Common myeloid progenitor, CD34-positive (primary cell): ENCODE data around the gene SORBS2.

Experiments used
- CTCF ChIA-PET: fragments of 350-600 bp; sonication (Branson Sonifier 250); formaldehyde crosslinking; loops from one replicate; lab custom pipeline; 2021; ENCODE audit warnings: antibody characterized with exemption; lab: Charles Lee
- POLR2A ChIA-PET: fragments of 350-600 bp; sonication (Branson Sonifier 250); formaldehyde crosslinking; loops from one replicate; lab custom pipeline; 2021; ENCODE audit warnings: antibody characterized with exemption; lab: Charles Lee
- DNase-seq, 3 donors: peaks; one replicate each; pipeline versions ENCODE4 v3.0.0 to v3.0.0-alpha.2; 2013
- H3K27ac ChIP-seq, 2 experiments: 1 replicate in 1 of 2; 2 replicates in 1 of 2; pipeline ENCODE4 v1.7.0; 2013; ENCODE audit warnings: inconsistent platforms in 2 of 2, low read length in 2 of 2, mild to moderate bottlenecking in 2 of 2, low read depth in 1 of 2, moderate library complexity in 1 of 2; ENCODE audit not compliant: severe bottlenecking in 2 of 2, insufficient read depth in 1 of 2, poor library complexity in 1 of 2
- H3K27me3 ChIP-seq, 5 experiments: replicated peaks in 2 of 5; 1 replicate in 3 of 5; 2 replicates in 2 of 5; pipeline versions ENCODE4 v1.6.1 to v1.7.0; 2013; ENCODE audit warnings: low read length in 4 of 5, mild to moderate bottlenecking in 2 of 5, moderate library complexity in 2 of 5, inconsistent platforms in 1 of 5; ENCODE audit not compliant: insufficient read depth in 5 of 5, control insufficient read depth in 4 of 5
- H3K36me3 ChIP-seq, 4 experiments: 1 replicate in 2 of 4; 2 replicates in 2 of 4; pipeline versions ENCODE4 v1.6.1 to v1.7.0; 2013; ENCODE audit warnings: low read length in 3 of 4, control low read depth in 1 of 4, mild to moderate bottlenecking in 1 of 4; ENCODE audit not compliant: control insufficient read depth in 4 of 4, insufficient read depth in 4 of 4
- H3K4me1 ChIP-seq, 4 experiments: 1 replicate in 3 of 4; 2 replicates in 1 of 4; pipeline versions ENCODE4 v1.6.1 to v1.7.1; 2013; ENCODE audit warnings: low read length in 3 of 4, mild to moderate bottlenecking in 3 of 4, control low read depth in 1 of 4, inconsistent platforms in 1 of 4, moderate library complexity in 1 of 4; ENCODE audit not compliant: control insufficient read depth in 4 of 4, insufficient read depth in 4 of 4; ENCODE audit errors: control extremely low read depth in 1 of 4
- H3K4me3 ChIP-seq, 7 experiments: 1 replicate in 4 of 7; 2 replicates in 3 of 7; pipeline versions ENCODE4 v1.5.1 to v1.7.0; 2013; ENCODE audit warnings: mild to moderate bottlenecking in 7 of 7, low read length in 6 of 7, moderate library complexity in 6 of 7, inconsistent platforms in 2 of 7, low read depth in 2 of 7, control low read depth in 1 of 7; ENCODE audit not compliant: insufficient read depth in 4 of 7, control insufficient read depth in 1 of 7; ENCODE audit errors: extremely low read depth in 1 of 7
- H3K9me3 ChIP-seq, 5 experiments: 1 replicate in 4 of 5; 2 replicates in 1 of 5; pipeline versions ENCODE4 v1.6.1 to v1.7.1; 2013; ENCODE audit warnings: low read length in 4 of 5, mild to moderate bottlenecking in 2 of 5, inconsistent platforms in 1 of 5, low read depth in 1 of 5, moderate library complexity in 1 of 5; ENCODE audit not compliant: control insufficient read depth in 4 of 5, insufficient read depth in 2 of 5; ENCODE audit errors: control extremely low read depth in 1 of 5
- WGBS: methylation state at CpG from one replicate; pipeline ENCODE4 v1.1.5; 2013; ENCODE audit not compliant: insufficient coverage; 5-methylcytosine and 5-hydroxymethylcytosine counted together

Gene SORBS2

GRCh38 chr4:185693548-185694215 is 118.3 kb downstream of the SORBS2 start:
- CTCF ChIA-PET: no interaction called here

GRCh38 chr4:185689407-185689806 is 122.6 kb downstream of the SORBS2 start:
- Histone ChIP-seq H3K4me3 (no peak overlapping the region), H3K9me3 (no peaks in the 10 kb centered on the region), H3K27ac (no peak overlapping the region), H3K36me3 (no peaks in the 10 kb centered on the region), H3K4me1 (no peaks in the 10 kb centered on the region), H3K27me3 (no peaks in the 10 kb centered on the region)
- ChIA-PET POLR2A (interaction anchor here (0.7 kb wide), 1 partner anchor 129 kb away, joined by 3 read pairs; no protein-coding TSS in a partner anchor), CTCF (no interaction called here)
- no peak for DNase-seq
- 97% methylated on average over 6 of the region's 9 CpGs for WGBS

More at GRCh38 chr4:185693548-185694215, 118.3 kb downstream of the SORBS2 start:
- no peaks in the 10 kb centered on the region for H3K4me1 ChIP-seq
- no peak for DNase-seq
- WGBS: 84% methylated on average over 7 of the region's 12 CpGs
- no peak overlapping the region for H3K4me3 ChIP-seq
- no peaks in the 10 kb centered on the region for H3K27me3 ChIP-seq
- POLR2A ChIA-PET: no interaction called here
- no peaks in the 10 kb centered on the region for H3K36me3 ChIP-seq
- H3K27ac ChIP-seq: no peak overlapping the region
- H3K9me3 ChIP-seq: no peaks in the 10 kb centered on the region

GRCh38 chr4:185685804-185686203 is 126.2 kb downstream of the SORBS2 start:
- POLR2A ChIA-PET: no interaction called here
- Histone ChIP-seq H3K4me1 (no peaks in the 10 kb centered on the region), H3K27ac (no peak overlapping the region)

GRCh38 chr4:185683896-185684295 is 128.1 kb downstream of the SORBS2 start:
- ChIA-PET POLR2A (no interaction called here), CTCF (no interaction called here)
- Histone ChIP-seq H3K4me1 (no peaks in the 10 kb centered on the region), H3K4me3 (no peak overlapping the region), H3K36me3 (no peaks in the 10 kb centered on the region), H3K9me3 (no peaks in the 10 kb centered on the region), H3K27me3 (peaks cover 0 to 4% (median 3%) of the 10 kb centered on the region in 5 experiments), H3K27ac (no peak overlapping the region)
- WGBS: 94% methylated on average over 2 of the region's 2 CpGs
- DNase-seq: no peak

More at GRCh38 chr4:185685804-185686203, 126.2 kb downstream of the SORBS2 start:
- no peaks in the 10 kb centered on the region for H3K9me3 ChIP-seq
- DNase-seq: no peak
- CTCF ChIA-PET: no interaction called here
- H3K27me3 ChIP-seq: peaks cover 0 to 3% (median 0%) of the 10 kb centered on the region in 5 experiments
- H3K36me3 ChIP-seq: no peaks in the 10 kb centered on the region
- H3K4me3 ChIP-seq: no peak overlapping the region
- no CpG with 5 or more reads among the region's 1 CpG for WGBS

- Histone ChIP-seq H3K4me3 (no peak overlapping the region), H3K4me1 (no peaks in the 10 kb centered on the region), H3K27ac (no peak overlapping the region), H3K27me3 (peaks cover 0 to 4% (median 3%) of the 10 kb centered on the region in 5 experiments), H3K9me3 (no peaks in the 10 kb centered on the region), H3K36me3 (no peaks in the 10 kb centered on the region)
- no peak for DNase-seq
- POLR2A ChIA-PET: no interaction called here
- WGBS: 100% methylated on average over 6 of the region's 10 CpGs
- CTCF ChIA-PET: no interaction called here
These were observed 128.8 kb downstream of the SORBS2 start for GRCh38 chr4:185683222-185683621.

GRCh38 chr4:185682236-185682635 is 129.8 kb downstream of the SORBS2 start:
- no peaks in the 10 kb centered on the region for H3K36me3 ChIP-seq
- no peak for DNase-seq
- H3K4me3 ChIP-seq: no peak overlapping the region
- ChIA-PET CTCF (no interaction called here), POLR2A (no interaction called here)
- H3K9me3 ChIP-seq: no peaks in the 10 kb centered on the region
- no peaks in the 10 kb centered on the region for H3K4me1 ChIP-seq
- 100% methylated on average over 2 of the region's 5 CpGs for WGBS
- H3K27me3 ChIP-seq: peaks cover 0 to 4% (median 3%) of the 10 kb centered on the region in 5 experiments
- H3K27ac ChIP-seq: no peak overlapping the region

- CTCF ChIA-PET: no interaction called here
- Histone ChIP-seq H3K27me3 (peaks cover 0 to 4% (median 3%) of the 10 kb centered on the region in 5 experiments), H3K36me3 (no peaks in the 10 kb centered on the region), H3K4me1 (no peaks in the 10 kb centered on the region), H3K4me3 (no peak overlapping the region), H3K9me3 (peaks cover 0 to 4% (median 0%) of the 10 kb centered on the region in 5 experiments), H3K27ac (no peak overlapping the region)
- 90% methylated on average over 3 of the region's 6 CpGs for WGBS
- POLR2A ChIA-PET: no interaction called here
- no peak for DNase-seq
These were observed 130.4 kb downstream of the SORBS2 start for GRCh38 chr4:185681604-185682003.
